NCI-H69 (cell line): Measurements from ENCODE around the gene LHFPL2.
"Not testable (repeated sequence)": the region's sequence is repeated elsewhere in the genome, so short reads cannot be mapped to it uniquely, and the experiment has no call there.

Experiments used
- DNase-seq: peaks from one replicate; lab custom pipeline; 2025; lab: John Stamatoyannopoulos, UW

Gene LHFPL2

GRCh38 chr5:78467752-78468357 is 180.7 kb downstream of the LHFPL2 start:
- peak; percentile 61 for DNase-seq

GRCh38 chr5:78467140-78467539 is 181.4 kb downstream of the LHFPL2 start:
- no peak for DNase-seq

GRCh38 chr5:78458843-78459242 is 189.7 kb downstream of the LHFPL2 start:
- DNase-seq, result no peak

GRCh38 chr5:78457507-78457906 is 191.1 kb downstream of the LHFPL2 start:
- not testable (repeated sequence) for DNase-seq

- DNase-seq, result no peak
Measured at GRCh38 chr5:78449103-78449502, 199.5 kb downstream of the LHFPL2 start.

GRCh38 chr5:78447775-78448424 is 200.7 kb downstream of the LHFPL2 start:
- DNase-seq, result peak; percentile 41
